Measurements from ENCODE around the gene CFAP119. TPM values are rescaled to one million over a fixed set of nuclear protein-coding genes. Genes with fewer than 3 reads are reported as not detected.
A peak's percentile ranks its signal among the peaks of the same experiment; 100 is the strongest.

CFAP119 gene
- total and polyA plus RNA-seq, 4 donors = 0.33 to 2.7 (median 1.2) TPM

DNA sequence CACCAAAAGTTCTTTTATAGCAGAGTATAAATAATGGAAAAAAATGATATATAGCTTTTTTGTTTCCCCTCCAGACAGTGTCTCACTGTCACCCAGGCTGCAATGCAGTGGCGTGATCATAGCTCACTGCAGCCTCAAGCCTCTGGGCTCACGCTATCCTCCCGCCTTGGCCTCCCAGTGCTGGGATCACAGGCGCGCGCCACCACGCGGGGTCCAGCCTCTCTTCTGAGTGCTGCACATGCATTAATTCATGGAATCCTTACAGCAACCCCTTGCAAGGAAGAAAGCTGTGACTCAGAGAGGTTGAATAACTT is 43.2 kb upstream of the CFAP119 start:
- peak overlapping the region; percentile 66 to 78 (median 74) for H3K4me3 ChIP-seq (ENCODE audit: low read depth in 1 of 3, low read length in 3 of 3)
- H3K4me1 ChIP-seq (ENCODE audit: control insufficient read depth in 4 of 4, insufficient read depth in 4 of 4, low read length in 3 of 4) = peaks cover 5 to 13% (median 11%) of the 10 kb centered on the region in 4 donors
- H3K9ac ChIP-seq (ENCODE audit: low read depth in 1 of 2, low read length in 2 of 2) = peak overlapping the region; percentile 34 to 59
- H3K27ac ChIP-seq (ENCODE audit: low read depth in 1 of 2, low read length in 2 of 2) = no peak overlapping the region
- no peaks in the 10 kb centered on the region for H3K9me3 ChIP-seq (ENCODE audit: control insufficient read depth in 4 of 4, low read length in 3 of 4)
- no peaks in the 10 kb centered on the region for H3K36me3 ChIP-seq (ENCODE audit: control insufficient read depth in 4 of 4, insufficient read depth in 3 of 4, low read depth in 1 of 4, low read length in 3 of 4)
- no peaks in the 10 kb centered on the region for H3K27me3 ChIP-seq (ENCODE audit: control insufficient read depth in 4 of 4, insufficient read depth in 4 of 4, low read length in 3 of 4)
- 51% methylated on average over 8 of the region's 8 CpGs for WGBS
- TF ChIP-seq, protein P1, sequence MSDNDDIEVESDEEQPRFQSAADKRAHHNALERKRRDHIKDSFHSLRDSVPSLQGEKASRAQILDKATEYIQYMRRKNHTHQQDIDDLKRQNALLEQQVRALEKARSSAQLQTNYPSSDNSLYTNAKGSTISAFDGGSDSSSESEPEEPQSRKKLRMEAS (IDR thresholded peaks at IDR 0.05) = no peak
- TF ChIP-seq HNF4A (conservative IDR thresholded peaks at IDR 0.05) (no peak), RXRA (IDR thresholded peaks at IDR 0.05) (no peak), EGR1 (IDR thresholded peaks at IDR 0.05; ENCODE audit: low read depth in 2 of 2) (no peak), RAD21 (IDR thresholded peaks at IDR 0.05) (no peak), GABPA (IDR thresholded peaks at IDR 0.05 in 1 of 2, conservative IDR thresholded peaks at IDR 0.05 in 1 of 2) (no peak), FOXA1 (IDR thresholded peaks at IDR 0.05) (no peak), FOXA2 (IDR thresholded peaks at IDR 0.05) (no peak), SP1 (IDR thresholded peaks at IDR 0.05) (no peak), YY1 (IDR thresholded peaks at IDR 0.05) (no peak)
- TF ChIP-seq, protein P2, sequence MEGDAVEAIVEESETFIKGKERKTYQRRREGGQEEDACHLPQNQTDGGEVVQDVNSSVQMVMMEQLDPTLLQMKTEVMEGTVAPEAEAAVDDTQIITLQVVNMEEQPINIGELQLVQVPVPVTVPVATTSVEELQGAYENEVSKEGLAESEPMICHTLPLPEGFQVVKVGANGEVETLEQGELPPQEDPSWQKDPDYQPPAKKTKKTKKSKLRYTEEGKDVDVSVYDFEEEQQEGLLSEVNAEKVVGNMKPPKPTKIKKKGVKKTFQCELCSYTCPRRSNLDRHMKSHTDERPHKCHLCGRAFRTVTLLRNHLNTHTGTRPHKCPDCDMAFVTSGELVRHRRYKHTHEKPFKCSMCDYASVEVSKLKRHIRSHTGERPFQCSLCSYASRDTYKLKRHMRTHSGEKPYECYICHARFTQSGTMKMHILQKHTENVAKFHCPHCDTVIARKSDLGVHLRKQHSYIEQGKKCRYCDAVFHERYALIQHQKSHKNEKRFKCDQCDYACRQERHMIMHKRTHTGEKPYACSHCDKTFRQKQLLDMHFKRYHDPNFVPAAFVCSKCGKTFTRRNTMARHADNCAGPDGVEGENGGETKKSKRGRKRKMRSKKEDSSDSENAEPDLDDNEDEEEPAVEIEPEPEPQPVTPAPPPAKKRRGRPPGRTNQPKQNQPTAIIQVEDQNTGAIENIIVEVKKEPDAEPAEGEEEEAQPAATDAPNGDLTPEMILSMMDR (IDR thresholded peaks at IDR 0.05; ENCODE audit: low read depth, low read length, missing input control) = no peak
- TF ChIP-seq, protein P3, sequence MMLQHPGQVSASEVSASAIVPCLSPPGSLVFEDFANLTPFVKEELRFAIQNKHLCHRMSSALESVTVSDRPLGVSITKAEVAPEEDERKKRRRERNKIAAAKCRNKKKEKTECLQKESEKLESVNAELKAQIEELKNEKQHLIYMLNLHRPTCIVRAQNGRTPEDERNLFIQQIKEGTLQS (IDR thresholded peaks at IDR 0.05) = no peak
- TF ChIP-seq, protein P4, sequence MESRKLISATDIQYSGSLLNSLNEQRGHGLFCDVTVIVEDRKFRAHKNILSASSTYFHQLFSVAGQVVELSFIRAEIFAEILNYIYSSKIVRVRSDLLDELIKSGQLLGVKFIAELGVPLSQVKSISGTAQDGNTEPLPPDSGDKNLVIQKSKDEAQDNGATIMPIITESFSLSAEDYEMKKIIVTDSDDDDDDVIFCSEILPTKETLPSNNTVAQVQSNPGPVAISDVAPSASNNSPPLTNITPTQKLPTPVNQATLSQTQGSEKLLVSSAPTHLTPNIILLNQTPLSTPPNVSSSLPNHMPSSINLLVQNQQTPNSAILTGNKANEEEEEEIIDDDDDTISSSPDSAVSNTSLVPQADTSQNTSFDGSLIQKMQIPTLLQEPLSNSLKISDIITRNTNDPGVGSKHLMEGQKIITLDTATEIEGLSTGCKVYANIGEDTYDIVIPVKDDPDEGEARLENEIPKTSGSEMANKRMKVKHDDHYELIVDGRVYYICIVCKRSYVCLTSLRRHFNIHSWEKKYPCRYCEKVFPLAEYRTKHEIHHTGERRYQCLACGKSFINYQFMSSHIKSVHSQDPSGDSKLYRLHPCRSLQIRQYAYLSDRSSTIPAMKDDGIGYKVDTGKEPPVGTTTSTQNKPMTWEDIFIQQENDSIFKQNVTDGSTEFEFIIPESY (IDR thresholded peaks at IDR 0.05) = no peak
- DNase-seq (ENCODE audit: low spot score) = no peak

DNA sequence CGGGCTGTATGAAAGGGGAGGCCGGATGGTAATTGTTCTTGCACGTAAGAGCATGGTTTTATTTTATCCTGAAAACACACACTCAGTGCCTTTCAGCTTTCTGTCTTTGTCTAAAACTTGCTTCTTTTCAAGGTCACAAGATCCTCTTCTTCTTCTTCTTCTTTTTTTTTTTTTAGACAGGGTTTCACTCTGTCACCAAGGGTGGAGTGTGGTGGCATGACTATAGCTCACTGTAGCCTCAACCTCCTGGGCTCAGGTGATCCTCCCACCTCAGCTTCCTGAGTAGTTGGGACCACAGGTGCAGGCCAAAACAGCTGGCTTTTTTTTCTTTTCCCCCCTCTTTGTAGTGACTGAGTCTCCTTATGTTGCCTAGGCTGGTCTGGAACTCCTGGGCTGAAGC is 41.1 kb upstream of the CFAP119 start:
- H3K36me3 ChIP-seq (ENCODE audit: control insufficient read depth in 4 of 4, insufficient read depth in 3 of 4, low read depth in 1 of 4, low read length in 3 of 4) = no peaks in the 10 kb centered on the region
- no peak overlapping the region for H3K4me3 ChIP-seq (ENCODE audit: low read depth in 1 of 3, low read length in 3 of 3)
- DNase-seq (ENCODE audit: low spot score) = no peak
- H3K27me3 ChIP-seq (ENCODE audit: control insufficient read depth in 4 of 4, insufficient read depth in 4 of 4, low read length in 3 of 4) = no peaks in the 10 kb centered on the region
- no peak overlapping the region for H3K27ac ChIP-seq (ENCODE audit: low read depth in 1 of 2, low read length in 2 of 2)
- H3K9ac ChIP-seq (ENCODE audit: low read depth in 1 of 2, low read length in 2 of 2) = no peak overlapping the region
- H3K4me1 ChIP-seq (ENCODE audit: control insufficient read depth in 4 of 4, insufficient read depth in 4 of 4, low read length in 3 of 4) = peaks cover 5 to 13% (median 11%) of the 10 kb centered on the region in 4 donors
- H3K9me3 ChIP-seq (ENCODE audit: control insufficient read depth in 4 of 4, low read length in 3 of 4) = no peaks in the 10 kb centered on the region
- no peak for TF ChIP-seq EGR1 (IDR thresholded peaks at IDR 0.05; ENCODE audit: low read depth in 2 of 2)
- 83% methylated on average over 3 of the region's 3 CpGs for WGBS

DNA sequence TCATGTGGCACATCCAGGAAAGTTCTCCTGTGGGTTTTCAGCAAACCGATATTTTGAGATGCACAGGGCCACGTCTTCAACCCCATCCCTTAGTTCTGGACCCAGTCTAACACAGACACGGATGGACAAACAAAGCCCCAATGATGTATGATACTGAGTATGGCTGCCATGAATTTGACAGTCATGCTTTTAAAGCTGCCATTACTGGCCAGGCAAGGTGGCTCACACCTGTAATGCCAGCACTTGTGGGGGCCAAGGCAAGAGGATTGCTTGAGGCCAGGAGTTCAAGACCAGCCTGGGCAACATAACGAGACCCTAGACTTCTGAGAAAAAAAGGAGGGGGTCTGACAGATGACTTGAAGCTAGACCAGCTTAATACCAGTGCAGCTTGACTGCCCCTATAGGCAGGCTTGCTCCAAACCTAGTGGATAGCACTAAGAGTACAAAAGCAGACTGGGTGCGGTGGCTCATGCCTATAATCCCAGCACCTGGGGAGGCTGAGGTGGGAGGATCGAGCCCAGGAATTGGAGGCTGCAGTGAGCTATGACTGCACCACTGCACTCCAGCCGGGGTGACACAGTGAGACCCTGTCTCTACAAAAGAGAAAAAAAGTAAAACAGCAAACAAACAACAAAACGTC is 35.9 kb upstream of the CFAP119 start:
- no peaks in the 10 kb centered on the region for H3K9me3 ChIP-seq (ENCODE audit: control insufficient read depth in 4 of 4, low read length in 3 of 4)
- WGBS = 79% methylated on average over 8 of the region's 8 CpGs
- H3K27ac ChIP-seq (ENCODE audit: low read depth in 1 of 2, low read length in 2 of 2) = no peak overlapping the region
- no peak overlapping the region for H3K4me3 ChIP-seq (ENCODE audit: low read depth in 1 of 3, low read length in 3 of 3)
- H3K36me3 ChIP-seq (ENCODE audit: control insufficient read depth in 4 of 4, insufficient read depth in 3 of 4, low read depth in 1 of 4, low read length in 3 of 4) = no peaks in the 10 kb centered on the region
- no peak for DNase-seq (ENCODE audit: low spot score)
- no peak overlapping the region for H3K9ac ChIP-seq (ENCODE audit: low read depth in 1 of 2, low read length in 2 of 2)
- no peaks in the 10 kb centered on the region for H3K4me1 ChIP-seq (ENCODE audit: control insufficient read depth in 4 of 4, insufficient read depth in 4 of 4, low read length in 3 of 4)
- H3K27me3 ChIP-seq (ENCODE audit: control insufficient read depth in 4 of 4, insufficient read depth in 4 of 4, low read length in 3 of 4) = no peaks in the 10 kb centered on the region
- TF ChIP-seq FOXA2 (IDR thresholded peaks at IDR 0.05) = no peak
- TF ChIP-seq HNF4A (conservative IDR thresholded peaks at IDR 0.05) = no peak
- TF ChIP-seq YY1 (IDR thresholded peaks at IDR 0.05) = no peak
- no peak for TF ChIP-seq JUND (IDR thresholded peaks at IDR 0.05)
- TF ChIP-seq TAF1 (conservative IDR thresholded peaks at IDR 0.05) = no peak
